IPS-18c (cell line): ENCODE results near the gene BCL11A.

Experiments used
- H3K4me3 ChIP-seq: 2 replicates; pipeline ENCODE4 v1.7.0; 2013; ENCODE audit warnings: low read depth, mild to moderate bottlenecking, low read length, moderate library complexity; ENCODE audit not compliant: insufficient read depth
- H3K9me3 ChIP-seq: one replicate; pipeline ENCODE4 v1.6.1; 2013; ENCODE audit warnings: mild to moderate bottlenecking, low read length, moderate library complexity; ENCODE audit not compliant: control insufficient read depth, insufficient read depth

The BCL11A gene

DNA sequence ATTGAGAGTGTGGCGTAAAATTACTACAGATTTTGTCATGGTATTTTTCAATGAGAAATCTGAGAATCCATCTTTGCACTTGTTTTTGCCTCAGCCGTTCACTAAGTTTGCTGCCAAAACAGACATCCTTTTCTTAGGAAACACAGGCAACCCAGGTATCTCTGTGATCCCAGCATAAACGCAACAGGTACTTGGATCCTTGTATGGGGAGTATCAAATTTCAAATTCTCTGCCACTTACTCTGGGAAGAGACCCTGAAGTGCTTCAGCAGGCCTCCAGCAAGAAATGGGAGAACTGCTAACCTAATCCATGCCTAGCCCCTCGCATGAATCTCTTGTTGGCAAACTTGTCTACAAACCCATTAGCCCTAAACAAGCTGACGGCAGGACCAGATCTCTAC lies 83.1 kb downstream of the BCL11A start:
- H3K9me3 ChIP-seq: peaks cover 3% of the 10 kb centered on the region
- H3K4me3 ChIP-seq: no peak overlapping the region

DNA sequence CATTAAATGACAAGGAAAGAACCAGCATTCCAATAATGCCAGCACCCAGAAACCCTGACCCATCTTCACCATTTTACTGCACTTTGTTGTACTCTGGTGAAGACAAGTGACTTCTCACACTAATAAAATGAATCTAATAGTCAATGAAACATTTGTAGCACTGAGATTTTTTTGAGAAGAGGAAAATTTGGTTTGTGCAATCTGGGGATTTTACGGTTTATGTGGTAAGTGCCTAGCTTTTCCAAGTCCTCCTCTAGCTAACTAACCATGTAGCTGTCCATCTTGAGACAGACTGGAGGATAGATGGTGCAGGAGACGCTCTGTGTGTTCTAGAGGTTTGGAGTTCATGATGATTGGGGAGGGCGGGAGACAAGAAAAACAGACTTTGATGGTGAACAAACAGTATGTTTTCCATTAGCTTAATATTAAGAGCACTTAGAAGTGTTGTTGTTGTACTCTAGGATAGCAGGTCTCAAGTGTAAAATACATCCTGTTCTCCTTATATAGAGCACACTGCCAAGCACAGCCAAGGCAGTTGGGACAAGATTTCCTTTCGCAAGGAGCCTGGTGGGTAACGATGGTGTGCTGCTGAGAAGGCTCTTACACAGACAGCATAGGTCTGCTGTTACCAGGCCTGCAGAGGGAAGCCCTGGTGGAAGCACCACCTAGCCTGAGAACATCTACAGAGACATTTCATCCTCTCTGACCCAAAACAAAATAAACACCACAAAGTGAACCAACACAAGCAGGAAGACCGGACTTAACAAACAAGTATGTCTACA lies 83.7 kb downstream of the BCL11A start:
- peaks cover 3% of the 10 kb centered on the region for H3K9me3 ChIP-seq
- no peak overlapping the region for H3K4me3 ChIP-seq

DNA sequence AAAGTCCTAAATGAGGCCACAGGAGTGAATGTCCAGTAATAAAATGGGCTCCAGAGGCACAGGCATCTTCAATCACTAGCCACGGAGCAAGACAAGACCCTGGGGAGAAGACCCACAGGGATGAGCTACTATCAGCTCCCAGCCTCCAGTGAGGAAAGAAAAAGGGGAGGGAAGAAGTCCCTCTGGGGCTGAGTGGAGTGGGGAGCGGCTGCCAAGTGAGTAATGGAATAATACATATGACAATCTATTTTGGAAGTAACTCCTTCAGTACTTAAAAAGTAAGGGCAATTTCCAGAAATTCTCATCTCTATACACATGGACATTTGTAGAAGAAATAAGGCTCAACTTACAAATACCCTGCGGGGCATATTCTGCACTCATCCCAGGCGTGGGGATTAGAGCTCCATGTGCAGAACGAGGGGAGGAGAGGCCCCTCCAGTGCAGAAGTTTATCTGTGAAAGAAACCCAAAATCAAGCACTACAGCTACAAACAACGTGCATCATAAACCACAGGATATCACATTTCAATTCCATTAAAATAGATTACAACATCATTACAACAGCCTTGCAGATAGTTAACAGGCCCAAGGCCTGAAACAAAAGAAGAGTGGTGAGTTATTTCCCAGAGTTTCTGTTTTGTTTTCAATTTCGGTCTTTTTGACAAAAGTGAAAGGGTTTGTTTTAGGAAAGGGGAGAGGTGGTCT lies 84.9 kb downstream of the BCL11A start:
- Histone ChIP-seq H3K4me3 (no peak overlapping the region), H3K9me3 (peaks cover 3% of the 10 kb centered on the region)

DNA sequence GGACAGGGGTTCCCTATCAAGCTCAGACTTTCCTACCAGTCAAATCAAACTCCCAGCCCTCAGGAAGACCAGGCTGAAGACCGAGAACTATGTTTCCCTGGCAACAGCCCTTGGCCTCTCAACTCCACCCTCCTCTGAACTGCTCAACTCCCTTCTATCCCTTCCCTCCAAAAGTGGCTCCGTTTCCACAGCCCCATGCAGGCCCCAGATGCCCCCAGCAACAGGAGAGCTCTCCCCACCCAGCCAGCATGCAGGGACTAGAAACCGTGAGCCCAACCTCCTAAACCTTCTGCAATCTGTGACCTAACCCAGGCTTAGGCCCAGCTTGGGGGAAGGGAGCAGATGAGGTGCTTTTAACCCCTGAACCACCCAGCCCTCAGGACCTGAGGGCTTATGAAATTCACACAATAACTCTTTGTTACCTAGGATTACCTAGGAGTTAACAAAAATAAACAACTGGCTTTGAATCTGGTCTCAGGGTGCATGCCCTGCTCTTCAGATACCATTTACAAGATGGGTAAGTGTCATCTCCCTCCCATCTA lies 87.2 kb downstream of the BCL11A start:
- Histone ChIP-seq H3K9me3 (peaks cover 3% of the 10 kb centered on the region), H3K4me3 (no peak overlapping the region)

DNA sequence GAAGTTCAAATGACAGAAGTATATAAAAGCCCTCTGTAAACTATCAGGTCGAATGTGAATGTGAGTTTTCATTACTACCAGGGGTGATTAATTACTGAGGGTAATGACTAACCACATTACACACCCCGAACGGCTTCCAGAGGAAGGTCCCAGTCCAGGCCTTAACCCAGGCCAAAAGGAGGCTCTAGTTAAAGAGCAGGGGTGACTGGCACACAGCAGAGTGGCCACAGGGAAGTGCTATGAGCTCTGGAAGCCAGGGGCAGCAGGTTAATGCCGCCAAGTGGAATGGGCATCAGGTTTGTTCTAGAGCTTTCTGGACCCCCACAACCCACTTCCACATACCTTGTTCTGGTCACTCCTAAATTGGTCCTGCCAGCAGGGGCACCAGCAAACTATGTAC lies 87.7 kb downstream of the BCL11A start:
- Histone ChIP-seq H3K9me3 (peaks cover 2% of the 10 kb centered on the region), H3K4me3 (no peak overlapping the region)

DNA sequence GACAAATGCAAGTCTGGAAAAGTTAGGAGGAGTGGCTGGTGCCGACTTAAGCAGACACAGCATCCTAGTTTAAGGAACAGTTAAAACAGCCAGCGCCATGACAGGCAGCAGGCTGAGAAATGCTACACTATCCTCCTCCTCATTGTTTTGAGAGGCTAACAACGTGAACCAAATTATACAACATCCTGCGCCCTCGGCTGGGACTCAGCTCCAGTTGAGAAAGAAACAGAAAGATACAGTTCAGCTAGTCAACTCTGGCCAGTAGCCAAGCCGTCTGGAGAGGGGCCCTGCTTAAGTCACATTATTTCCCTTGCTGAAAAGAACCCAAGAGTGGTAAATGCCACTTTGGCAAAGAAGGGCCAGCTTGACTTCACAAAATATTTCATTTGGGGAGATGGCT lies 90.2 kb downstream of the BCL11A start:
- no peak overlapping the region for H3K4me3 ChIP-seq

DNA sequence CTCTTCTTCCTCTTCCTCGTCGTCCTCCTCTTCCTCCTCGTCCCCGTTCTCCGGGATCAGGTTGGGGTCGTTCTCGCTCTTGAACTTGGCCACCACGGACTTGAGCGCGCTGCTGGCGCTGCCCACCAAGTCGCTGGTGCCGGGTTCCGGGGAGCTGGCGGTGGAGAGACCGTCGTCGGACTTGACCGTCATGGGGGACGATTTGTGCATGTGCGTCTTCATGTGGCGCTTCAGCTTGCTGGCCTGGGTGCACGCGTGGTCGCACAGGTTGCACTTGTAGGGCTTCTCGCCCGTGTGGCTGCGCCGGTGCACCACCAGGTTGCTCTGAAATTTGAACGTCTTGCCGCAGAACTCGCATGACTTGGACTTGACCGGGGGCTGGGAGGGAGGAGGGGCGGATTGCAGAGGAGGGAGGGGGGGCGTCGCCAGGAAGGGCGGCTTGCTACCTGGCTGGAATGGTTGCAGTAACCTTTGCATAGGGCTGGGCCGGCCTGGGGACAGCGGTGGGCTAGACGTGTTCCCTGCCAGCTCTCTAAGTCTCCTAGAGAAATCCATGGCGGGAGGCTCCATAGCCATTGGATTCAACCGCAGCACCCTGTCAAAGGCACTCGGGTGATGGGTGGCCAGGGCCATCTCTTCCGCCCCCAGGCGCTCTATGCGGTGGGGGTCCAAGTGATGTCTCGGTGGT lies 91.9 kb downstream of the BCL11A start:
- Histone ChIP-seq H3K9me3 (no peaks in the 10 kb centered on the region), H3K4me3 (no peak overlapping the region)

More for the DNA sequence above, 90.2 kb downstream of the BCL11A start:
- H3K9me3 ChIP-seq: no peaks in the 10 kb centered on the region

DNA sequence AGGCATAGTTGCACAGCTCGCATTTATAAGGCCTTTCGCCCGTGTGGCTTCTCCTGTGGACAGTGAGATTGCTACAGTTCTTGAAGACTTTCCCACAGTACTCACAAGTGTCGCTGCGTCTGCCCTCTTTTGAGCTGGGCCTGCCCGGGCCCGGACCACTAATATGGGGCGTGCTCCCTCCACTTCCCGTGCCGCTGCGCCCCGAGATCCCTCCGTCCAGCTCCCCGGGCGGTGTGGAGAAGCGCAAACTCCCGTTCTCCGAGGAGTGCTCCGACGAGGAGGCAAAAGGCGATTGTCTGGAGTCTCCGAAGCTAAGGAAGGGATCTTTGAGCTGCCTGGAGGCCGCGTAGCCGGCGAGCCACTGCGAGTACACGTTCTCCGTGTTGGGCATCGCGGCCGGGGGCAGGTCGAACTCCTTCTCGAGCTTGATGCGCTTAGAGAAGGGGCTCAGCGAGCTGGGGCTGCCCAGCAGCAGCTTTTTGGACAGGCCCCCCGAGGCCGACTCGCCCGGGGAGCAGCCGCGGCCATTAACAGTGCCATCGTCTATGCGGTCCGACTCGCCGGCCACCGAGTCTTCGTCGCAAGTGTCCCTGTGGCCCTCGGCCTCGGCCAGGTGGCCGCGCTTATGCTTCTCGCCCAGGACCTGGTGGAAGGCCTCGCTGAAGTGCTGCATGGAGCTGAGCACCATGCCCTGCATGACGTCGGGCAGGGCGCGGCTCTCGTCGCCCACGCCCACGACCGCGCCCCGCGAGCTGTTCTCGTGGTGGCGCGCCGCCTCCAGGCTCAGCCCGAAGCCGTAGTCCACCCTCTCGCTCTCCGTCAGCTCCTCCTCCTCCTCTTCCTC lies 92.7 kb downstream of the BCL11A start:
- Histone ChIP-seq H3K4me3 (no peak overlapping the region), H3K9me3 (no peaks in the 10 kb centered on the region)

DNA sequence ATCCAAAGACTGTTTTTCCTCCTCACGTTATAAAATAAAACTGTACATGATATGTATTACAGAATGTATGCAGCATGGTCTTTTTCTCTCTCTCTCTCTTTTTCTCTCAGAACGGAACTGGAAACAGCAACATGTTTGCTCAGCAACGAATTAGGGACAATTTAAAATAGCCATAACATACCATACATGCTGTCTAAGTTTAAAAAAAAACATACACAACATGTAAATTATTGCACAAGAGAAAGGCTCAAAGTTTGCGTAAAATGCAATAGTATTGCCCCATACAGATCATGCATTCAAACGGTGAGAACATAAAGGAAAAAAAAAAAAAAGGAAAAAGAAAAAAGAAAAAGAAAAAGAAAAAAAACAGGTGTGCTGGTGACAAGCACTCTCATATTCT lies 93.6 kb downstream of the BCL11A start:
- no peak overlapping the region for H3K4me3 ChIP-seq

DNA sequence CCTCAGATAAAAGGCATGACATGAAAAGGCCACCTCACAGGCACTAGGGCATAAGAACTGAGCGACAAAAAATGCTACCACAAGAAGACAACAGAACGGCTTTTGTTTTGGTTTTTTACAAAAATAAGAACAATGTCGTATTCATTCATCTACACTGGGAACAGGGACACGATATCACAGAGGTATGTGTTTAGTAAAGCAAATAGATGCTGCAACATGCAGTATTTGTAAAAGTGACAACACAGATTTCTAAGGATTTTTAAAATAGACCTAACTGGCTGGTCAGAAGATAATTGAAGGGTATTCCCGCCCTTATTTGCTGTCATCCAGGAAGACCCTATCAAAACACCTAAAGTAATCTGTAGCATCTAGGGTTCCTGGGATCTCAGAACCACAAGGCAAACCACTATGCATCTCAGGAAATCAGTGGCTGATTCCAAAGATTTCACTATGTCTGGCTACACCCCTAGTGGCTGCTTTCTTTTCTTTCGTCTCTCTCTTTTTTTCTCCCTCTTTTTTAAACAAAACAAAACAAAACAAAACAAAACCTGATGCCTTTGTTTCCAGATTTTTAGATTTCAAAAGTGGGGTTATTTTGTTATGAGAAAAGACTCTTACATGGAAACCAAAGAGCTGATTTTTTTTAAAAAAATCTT lies 97.2 kb downstream of the BCL11A start:
- H3K4me3 ChIP-seq: no peak overlapping the region
- H3K9me3 ChIP-seq: no peaks in the 10 kb centered on the region

More for the DNA sequence above, 93.6 kb downstream of the BCL11A start:
- no peaks in the 10 kb centered on the region for H3K9me3 ChIP-seq

DNA sequence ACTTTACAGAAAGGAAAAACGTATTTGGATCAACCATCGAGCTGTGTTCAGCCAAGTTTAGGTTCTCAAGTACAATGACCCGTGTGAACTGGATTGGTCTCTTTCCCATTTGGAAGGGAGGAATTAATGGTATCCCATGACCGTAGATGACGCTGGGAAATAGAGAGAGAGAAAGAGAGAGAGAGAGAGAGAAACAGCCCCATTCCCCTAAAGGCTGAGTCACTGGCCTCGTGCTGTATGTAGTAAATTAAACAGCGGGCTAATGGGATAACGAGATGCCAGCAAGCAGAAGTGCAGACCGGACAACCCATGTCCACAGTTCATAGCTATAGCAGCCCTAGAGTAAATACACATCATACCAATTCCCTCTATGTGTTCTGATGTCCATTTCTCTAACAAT lies 99.6 kb downstream of the BCL11A start:
- no peaks in the 10 kb centered on the region for H3K9me3 ChIP-seq
- H3K4me3 ChIP-seq: no peak overlapping the region

DNA sequence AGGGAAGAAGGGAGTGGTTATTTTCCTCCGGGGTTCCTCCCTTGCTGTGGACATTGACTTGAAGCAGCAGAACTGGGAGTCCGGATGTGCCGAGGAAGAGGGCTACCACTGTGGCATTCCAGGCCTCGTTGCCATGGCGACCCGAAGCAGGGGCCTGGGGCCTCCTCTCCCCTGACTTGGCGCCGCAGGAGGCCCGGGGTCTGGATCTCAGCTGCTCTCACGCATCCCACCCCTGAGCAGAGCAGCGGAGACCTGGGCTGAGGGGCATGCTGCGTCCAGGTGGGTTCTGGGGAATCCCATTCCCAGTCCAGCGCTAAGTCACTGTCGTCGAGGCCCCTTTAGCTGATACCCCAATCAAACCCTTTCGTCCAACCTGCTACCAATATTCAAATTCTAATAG lies 100.2 kb downstream of the BCL11A start:
- Histone ChIP-seq H3K4me3 (no peak overlapping the region), H3K9me3 (no peaks in the 10 kb centered on the region)

DNA sequence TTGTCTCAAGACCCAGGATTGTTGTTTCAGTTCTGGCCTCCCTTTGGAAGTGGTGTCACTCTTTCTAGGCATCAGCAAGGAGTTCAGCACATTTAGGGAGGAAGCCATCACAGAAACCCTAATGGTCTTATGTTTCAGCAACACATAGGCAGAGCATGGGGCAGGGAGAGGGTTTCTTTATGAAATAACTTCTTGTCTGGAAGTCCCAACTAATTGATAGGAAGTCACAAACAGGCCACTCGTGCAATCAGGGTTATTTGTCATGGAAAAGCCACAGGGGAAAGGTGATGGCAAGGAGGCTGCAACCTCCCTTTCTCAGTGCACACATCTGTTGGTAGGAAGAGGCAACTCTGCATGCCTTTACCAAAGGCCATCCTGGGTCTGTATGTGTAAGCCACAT lies 103.0 kb downstream of the BCL11A start:
- no peaks in the 10 kb centered on the region for H3K9me3 ChIP-seq
- no peak overlapping the region for H3K4me3 ChIP-seq

DNA sequence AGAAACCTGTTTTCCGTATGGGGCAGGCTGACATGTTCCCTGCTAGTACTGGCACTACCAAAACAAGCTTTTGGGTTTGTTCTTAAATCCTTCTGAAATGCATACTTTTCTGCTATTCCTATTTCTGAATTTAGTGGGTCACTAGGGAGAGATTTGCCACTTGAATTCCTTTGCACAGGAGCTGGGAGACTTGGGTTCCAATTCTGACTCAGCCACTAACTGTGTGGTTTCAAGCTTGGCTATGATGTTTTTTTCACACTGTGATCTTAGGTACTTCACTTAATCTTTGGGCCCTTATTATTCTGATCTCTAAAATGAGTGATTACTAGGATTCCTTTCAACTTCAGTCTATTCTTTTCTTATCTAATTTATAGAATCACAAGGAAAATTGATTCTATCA lies 105.5 kb downstream of the BCL11A start:
- Histone ChIP-seq H3K9me3 (no peaks in the 10 kb centered on the region), H3K4me3 (no peak overlapping the region)

DNA sequence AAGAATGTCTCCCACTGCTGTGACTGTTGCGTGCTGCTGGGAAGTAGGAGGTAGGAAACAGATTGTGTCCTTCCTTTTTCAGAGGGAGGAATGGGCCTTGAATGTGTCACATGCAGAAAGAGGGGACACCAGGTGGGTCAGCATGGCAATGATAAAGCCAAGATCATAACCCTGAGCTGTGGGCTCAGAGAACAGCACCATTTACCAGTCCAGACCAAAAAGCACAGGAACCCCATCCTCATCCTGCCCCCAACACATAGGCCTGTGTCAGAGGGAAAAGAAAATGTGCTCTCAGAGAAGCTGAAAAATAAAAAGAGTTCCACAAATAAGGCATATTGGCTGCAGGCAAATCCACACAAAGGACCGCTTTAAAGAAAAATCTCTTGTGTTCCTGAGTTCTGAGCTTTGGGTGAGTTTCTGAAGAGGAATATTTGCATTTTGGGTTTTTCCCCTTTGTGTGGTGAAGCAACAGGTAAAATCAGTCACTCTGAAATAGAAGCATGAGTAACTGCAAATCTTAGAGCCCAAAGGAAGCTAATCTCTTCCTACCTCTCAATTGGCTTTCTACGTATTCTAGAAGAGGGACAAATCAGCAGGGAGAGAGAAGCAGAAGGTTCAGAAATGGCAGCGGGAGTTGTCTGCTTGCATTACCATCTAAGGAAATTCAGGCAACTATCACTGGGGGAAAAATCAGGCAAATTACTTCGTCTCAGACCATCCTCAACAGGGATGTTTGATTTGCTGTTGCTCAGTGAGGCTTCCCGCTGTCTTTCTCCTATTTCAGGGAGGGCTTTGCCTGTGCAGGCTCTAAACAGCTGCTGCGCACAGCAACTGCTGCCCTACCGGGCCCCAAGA lies 106.8 kb downstream of the BCL11A start:
- Histone ChIP-seq H3K4me3 (no peak overlapping the region), H3K9me3 (no peaks in the 10 kb centered on the region)

DNA sequence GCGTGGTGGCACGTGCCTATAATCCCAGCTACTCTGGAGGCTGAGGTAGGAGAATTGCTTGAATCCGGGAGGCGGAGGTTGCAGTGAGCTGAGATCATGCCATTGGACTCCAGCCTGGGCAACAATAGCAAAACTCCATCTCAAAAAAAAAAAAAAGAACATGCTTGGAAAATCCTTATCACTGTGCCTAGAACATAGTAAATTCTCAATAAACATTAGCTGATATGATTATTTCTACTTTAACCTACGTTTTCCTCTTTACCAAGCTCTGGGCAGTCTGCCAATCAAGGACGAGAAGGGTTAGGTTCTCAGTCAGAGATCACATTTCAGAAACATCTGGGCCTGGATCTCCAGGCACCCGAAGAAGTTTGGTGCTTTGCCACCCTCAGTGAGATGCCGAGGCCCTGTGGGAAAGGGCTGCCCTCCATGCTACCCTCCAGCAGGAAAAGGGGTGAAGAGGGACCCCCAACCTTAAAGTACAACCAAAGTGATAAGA lies 107.7 kb downstream of the BCL11A start:
- H3K9me3 ChIP-seq: no peaks in the 10 kb centered on the region
- H3K4me3 ChIP-seq: no peak overlapping the region
